D721Med (cell line): ENCODE data around the gene LPCAT1.
"Not testable (repeated sequence)": the region's sequence is repeated elsewhere in the genome, so short reads cannot be mapped to it uniquely, and the experiment has no call there.

Experiments
- DNase-seq: peaks from one replicate; pipeline ENCODE4 v3.0.0; 2011; ENCODE audit warnings: low spot score; ENCODE audit not compliant: insufficient read length
- FAIRE-seq: peaks from 2 replicates; lab custom pipeline; 2011; peaks lifted over from hg19 to GRCh38; lab: Jason Lieb, UNC
- CTCF ChIP-seq: IDR thresholded peaks from 2 replicates; pipeline ENCODE4 v1.5.1; 2012; ENCODE audit warnings: mild to moderate bottlenecking, control low read depth; ENCODE audit not compliant: insufficient read depth; ENCODE audit errors: missing control alignments

Gene LPCAT1

GRCh38 chr5:1564182-1564748 lies 40.5 kb upstream of the LPCAT1 start:
- DNase-seq, result no peak
- no peak for FAIRE-seq
- no peak for TF ChIP-seq CTCF

GRCh38 chr5:1563617-1564181 lies 39.9 kb upstream of the LPCAT1 start:
- no peak for DNase-seq
- TF ChIP-seq CTCF, result no peak
- no peak for FAIRE-seq

- TF ChIP-seq CTCF, result no peak
- FAIRE-seq (no peak), DNase-seq (no peak)
These were observed 39.3 kb upstream of the LPCAT1 start for GRCh38 chr5:1563051-1563461.

- DNase-seq (no peak), FAIRE-seq (no peak)
- TF ChIP-seq CTCF, result no peak
These were observed 38.8 kb upstream of the LPCAT1 start for GRCh38 chr5:1562599-1562998.

- no peak for TF ChIP-seq CTCF
- no peak for FAIRE-seq
- DNase-seq, result no peak
These were observed 37.7 kb upstream of the LPCAT1 start for GRCh38 chr5:1561402-1561929.

- FAIRE-seq, DNase-seq: not testable (repeated sequence)
These were observed 36.7 kb upstream of the LPCAT1 start for GRCh38 chr5:1560499-1560898.

GRCh38 chr5:1558944-1559343 lies 35.2 kb upstream of the LPCAT1 start:
- no peak for TF ChIP-seq CTCF
- no peak for DNase-seq

More at GRCh38 chr5:1558944-1559343, 35.2 kb upstream of the LPCAT1 start:
- FAIRE-seq, result no peak
